Activated CD8-positive, alpha-beta T cell treated with anti-CD3 and anti-CD28 coated beads for 36 hours (primary cell): Measurements from ENCODE around the gene FKBP15. TPM values are rescaled to one million over a fixed set of nuclear protein-coding genes. Genes with fewer than 3 reads are reported as not detected.

ENCODE experiments used
- ATAC-seq: fragments of 200-7000 bp; cut with Tn5 transposase; one replicate; pipeline ENCODE4 v1.10.0; 2021; ENCODE audit warnings: mild to moderate bottlenecking, moderate library complexity
- CTCF ChIA-PET: fragments of 350-600 bp; sonication (Branson Sonifier 250); formaldehyde crosslinking; loops from one replicate; lab custom pipeline; 2021; ENCODE audit warnings: antibody characterized with exemption; lab: Charles Lee
- POLR2A ChIA-PET: fragments of 350-600 bp; sonication (Branson Sonifier 250); formaldehyde crosslinking; loops from one replicate; lab custom pipeline; 2021; ENCODE audit warnings: antibody characterized with exemption; lab: Charles Lee
- DNase-seq: peaks from one replicate; pipeline ENCODE4 v3.0.0-alpha.2; 2020
- H3K27ac Mint-ChIP-seq: one replicate; pipeline ENCODE4 v1.8.0; 2021; ENCODE audit warnings: mild to moderate bottlenecking, mixed read lengths
- H3K27me3 Mint-ChIP-seq: one replicate; pipeline ENCODE4 v1.8.0; 2021; ENCODE audit warnings: mixed read lengths
- H3K36me3 Mint-ChIP-seq: one replicate; pipeline ENCODE4 v1.8.0; 2021; ENCODE audit warnings: low read depth, mixed read lengths
- H3K4me1 Mint-ChIP-seq: one replicate; pipeline ENCODE4 v1.8.0; 2021; ENCODE audit warnings: low read depth, mixed read lengths
- H3K4me3 Mint-ChIP-seq: one replicate; pipeline ENCODE4 v1.8.0; 2021; ENCODE audit warnings: mild to moderate bottlenecking, moderate library complexity, mixed read lengths
- H3K9me3 Mint-ChIP-seq: one replicate; pipeline ENCODE4 v1.8.0; 2021; ENCODE audit warnings: mixed read lengths
- CTCF ChIP-seq: fragments of 200-600 bp; IDR thresholded peaks from one replicate; pipeline ENCODE4 v1.8.0; 2022; ENCODE audit warnings: antibody characterized with exemption, mild to moderate bottlenecking
- intact Hi-C: fragments of 100-400 bp; cut with micrococcal nuclease; formaldehyde crosslinking; loops from one replicate; pipeline ENCODE4 v1.10.0; 2022
- total RNA-seq, 2 experiments: library from RNA; stranded (reverse); gene quantifications; one replicate each; pipeline ENCODE4 v1.2.3, GENCODE V29; 2021

The FKBP15 gene
- total RNA-seq, 2 experiments from 2014 or later: 32.5 to 33.7 TPM

GRCh38 chr9:113173341-113173740 is 47.7 kb downstream of the FKBP15 start:
- CTCF ChIA-PET: interaction anchor here (1.0 to 3.7 kb wide), 3 partner anchors 13 to 386 kb away, joined by 3 to 15 read pairs (median 6); no protein-coding TSS in a partner anchor
- TF ChIP-seq CTCF: no peak
- H3K27ac Mint-ChIP-seq: no peak overlapping the region
- no peak for DNase-seq
- H3K9me3 Mint-ChIP-seq: peaks cover 8% of the 10 kb centered on the region
- peaks cover 57% of the 10 kb centered on the region for H3K36me3 Mint-ChIP-seq
- intact Hi-C loops: no loop called here
- POLR2A ChIA-PET: interaction anchor here (1.7 kb wide), 1 partner anchor 18 kb away, joined by 6 read pairs; no protein-coding TSS in a partner anchor
- no peak for ATAC-seq
- H3K27me3 Mint-ChIP-seq: no peaks in the 10 kb centered on the region
- H3K4me1 Mint-ChIP-seq: no peaks in the 10 kb centered on the region
- no peak overlapping the region for H3K4me3 Mint-ChIP-seq

GRCh38 chr9:113168809-113169208 is 52.3 kb downstream of the FKBP15 start:
- Mint-ChIP-seq H3K4me1 (no peaks in the 10 kb centered on the region), H3K9me3 (peaks cover 8% of the 10 kb centered on the region), H3K36me3 (peaks cover 49% of the 10 kb centered on the region), H3K27ac (no peak overlapping the region), H3K4me3 (no peak overlapping the region), H3K27me3 (no peaks in the 10 kb centered on the region)
- CTCF ChIA-PET: interaction anchor here (1.0 kb wide), 1 partner anchor 16 kb away, joined by 3 read pairs; no protein-coding TSS in a partner anchor
- intact Hi-C loops: no loop called here
- POLR2A ChIA-PET: interaction anchor here (0.9 kb wide), 1 partner anchor 13 kb away, joined by 3 read pairs; no protein-coding TSS in a partner anchor
- TF ChIP-seq CTCF: no peak
- no peak for DNase-seq
- no peak for ATAC-seq

GRCh38 chr9:113166039-113166438 is 55.0 kb downstream of the FKBP15 start:
- Mint-ChIP-seq H3K4me1 (no peaks in the 10 kb centered on the region), H3K27ac (no peak overlapping the region), H3K36me3 (peaks cover 33% of the 10 kb centered on the region), H3K4me3 (no peak overlapping the region), H3K9me3 (no peaks in the 10 kb centered on the region), H3K27me3 (no peaks in the 10 kb centered on the region)
- ChIA-PET CTCF (interaction anchor here (1.4 kb wide), 1 partner anchor 10 kb away, joined by 3 read pairs; no protein-coding TSS in a partner anchor), POLR2A (no interaction called here)
- DNase-seq (no peak), ATAC-seq (no peak)
- no peak for TF ChIP-seq CTCF
- intact Hi-C loops: no loop called here

GRCh38 chr9:113164536-113165300 is 56.4 kb downstream of the FKBP15 start:
- ChIA-PET CTCF (no interaction called here), POLR2A (no interaction called here)
- H3K27me3 Mint-ChIP-seq: no peaks in the 10 kb centered on the region
- TF ChIP-seq CTCF: no peak
- ATAC-seq (no peak), DNase-seq (no peak)
- H3K4me3 Mint-ChIP-seq: no peak overlapping the region
- H3K36me3 Mint-ChIP-seq: peaks cover 35% of the 10 kb centered on the region
- no peak overlapping the region for H3K27ac Mint-ChIP-seq
- intact Hi-C loops: no loop called here
- no peaks in the 10 kb centered on the region for H3K9me3 Mint-ChIP-seq
- H3K4me1 Mint-ChIP-seq: no peaks in the 10 kb centered on the region

GRCh38 chr9:113163001-113163400 is 58.1 kb downstream of the FKBP15 start:
- TF ChIP-seq CTCF: no peak
- Mint-ChIP-seq H3K9me3 (no peaks in the 10 kb centered on the region), H3K4me1 (no peaks in the 10 kb centered on the region), H3K27me3 (no peaks in the 10 kb centered on the region), H3K27ac (no peak overlapping the region), H3K4me3 (no peak overlapping the region), H3K36me3 (peaks cover 30% of the 10 kb centered on the region)
- no peak for DNase-seq
- intact Hi-C loops: no loop called here
- CTCF ChIA-PET: interaction anchor here (1.1 to 1.3 kb wide), 2 partner anchors 12 to 492 kb away, joined by 3 to 4 read pairs; partner anchors contain the start of gene SLC31A2
- POLR2A ChIA-PET: interaction anchor here (1.2 to 1.6 kb wide), 3 partner anchors 8 to 59 kb away, joined by 3 to 5 read pairs (median 5); partner anchors contain the start of gene SLC31A2
- ATAC-seq: no peak
